Measurements from ENCODE around the gene MYMX. TPM values are rescaled to one million over a fixed set of nuclear protein-coding genes. Genes with fewer than 3 reads are reported as not detected.
A peak's percentile ranks its signal among the peaks of the same experiment; 100 is the strongest.

The MYMX gene
- total RNA-seq, 1 donor from 2014 or later: not detected

GRCh38 chr6:44255871-44256774, 39.4 kb downstream of the MYMX start:
- no peaks in the 10 kb centered on the region for H3K9me3 Mint-ChIP-seq (ENCODE audit: low read depth)
- H3K4me1 Mint-ChIP-seq (ENCODE audit: low read depth): peaks cover 56% of the 10 kb centered on the region
- H3K4me3 Mint-ChIP-seq (ENCODE audit: unreplicated experiment): peak overlapping the region; percentile 87
- H3K27me3 Mint-ChIP-seq (ENCODE audit: low read depth): no peaks in the 10 kb centered on the region
- TF ChIP-seq CTCF (IDR thresholded peaks at IDR 0.05): no peak
- H3K27ac Mint-ChIP-seq (ENCODE audit: unreplicated experiment): peak overlapping the region; percentile 91
- peak; percentile 50 for DNase-seq (ENCODE audit: low spot score)
- peaks cover 33% of the 10 kb centered on the region for H3K36me3 Mint-ChIP-seq (ENCODE audit: low read depth)

DNA sequence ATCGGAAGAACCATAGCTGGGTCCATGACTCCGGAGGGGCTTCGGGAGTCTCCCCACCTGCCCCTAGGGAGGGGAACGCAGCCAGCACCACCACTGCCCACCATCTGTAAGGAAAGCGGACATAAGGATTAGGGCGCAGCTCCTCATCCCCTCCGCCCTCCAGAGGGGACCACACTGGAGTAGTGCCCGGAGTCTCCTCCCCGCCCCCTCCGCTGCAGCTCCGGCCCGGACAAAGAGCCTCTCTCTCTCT, 40.0 kb downstream of the MYMX start:
- no peak for TF ChIP-seq CTCF (IDR thresholded peaks at IDR 0.05)
- Mint-ChIP-seq H3K9me3 (ENCODE audit: low read depth) (no peaks in the 10 kb centered on the region), H3K4me3 (ENCODE audit: unreplicated experiment) (peak overlapping the region; percentile 87), H3K27me3 (ENCODE audit: low read depth) (no peaks in the 10 kb centered on the region), H3K4me1 (ENCODE audit: low read depth) (peaks cover 50% of the 10 kb centered on the region), H3K36me3 (ENCODE audit: low read depth) (peaks cover 29% of the 10 kb centered on the region), H3K27ac (ENCODE audit: unreplicated experiment) (peak overlapping the region; percentile 91)
- no peak for DNase-seq (ENCODE audit: low spot score)

DNA sequence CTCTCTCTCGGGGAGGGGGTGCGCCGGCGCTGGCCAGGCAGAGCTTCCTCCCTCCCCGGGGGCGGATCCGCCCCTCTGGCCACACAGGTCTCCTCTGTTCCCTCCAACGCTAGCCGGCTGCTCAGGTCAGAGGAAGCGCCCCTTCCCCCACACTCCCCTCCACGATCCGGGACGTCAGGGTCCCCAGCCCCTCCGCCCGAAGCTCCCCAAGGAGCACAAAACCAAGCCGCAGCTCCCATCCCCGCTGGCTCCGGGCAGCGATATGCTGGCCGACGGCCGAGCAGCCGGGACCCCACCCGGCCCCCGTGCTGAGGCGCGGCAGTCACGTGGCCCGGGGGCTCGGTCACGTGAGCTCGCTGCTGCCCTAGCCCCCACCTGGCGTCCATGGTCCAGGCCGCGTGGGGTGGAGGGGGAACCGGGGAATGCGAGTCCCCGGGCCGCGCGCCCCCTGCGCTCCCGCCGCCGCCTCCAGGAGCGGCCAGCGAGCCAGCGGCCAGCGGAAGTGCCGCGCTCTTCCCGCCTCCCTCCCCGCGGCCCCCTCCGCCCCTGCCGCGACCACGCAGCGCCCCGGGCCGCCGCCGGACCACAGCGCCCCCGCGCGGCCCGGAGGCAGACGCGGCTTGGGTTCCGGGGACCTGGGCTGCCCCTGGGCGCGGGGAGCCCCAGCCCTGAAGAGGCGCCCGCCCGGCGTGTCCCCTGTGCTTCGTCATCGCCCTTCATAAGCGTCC, 40.5 kb downstream of the MYMX start, which contains the start of gene SLC35B2:
SLC35B2 (minus strand) TSS at position 504 of the 728 bp plus-strand sequence; CDS start at position 386, 118 bp downstream.
- Mint-ChIP-seq H3K36me3 (ENCODE audit: low read depth) (peaks cover 24% of the 10 kb centered on the region), H3K4me1 (ENCODE audit: low read depth) (peaks cover 45% of the 10 kb centered on the region), H3K4me3 (ENCODE audit: unreplicated experiment) (peak within 1 kb of the TSS; percentile 87), H3K27me3 (ENCODE audit: low read depth) (no peaks in the 10 kb centered on the region), H3K27ac (ENCODE audit: unreplicated experiment) (peak within 1 kb of the TSS; percentile 91), H3K9me3 (ENCODE audit: low read depth) (no peaks in the 10 kb centered on the region)
- DNase-seq (ENCODE audit: low spot score): peak; percentile 94
- TF ChIP-seq CTCF (IDR thresholded peaks at IDR 0.05): peak; percentile 86

DNA sequence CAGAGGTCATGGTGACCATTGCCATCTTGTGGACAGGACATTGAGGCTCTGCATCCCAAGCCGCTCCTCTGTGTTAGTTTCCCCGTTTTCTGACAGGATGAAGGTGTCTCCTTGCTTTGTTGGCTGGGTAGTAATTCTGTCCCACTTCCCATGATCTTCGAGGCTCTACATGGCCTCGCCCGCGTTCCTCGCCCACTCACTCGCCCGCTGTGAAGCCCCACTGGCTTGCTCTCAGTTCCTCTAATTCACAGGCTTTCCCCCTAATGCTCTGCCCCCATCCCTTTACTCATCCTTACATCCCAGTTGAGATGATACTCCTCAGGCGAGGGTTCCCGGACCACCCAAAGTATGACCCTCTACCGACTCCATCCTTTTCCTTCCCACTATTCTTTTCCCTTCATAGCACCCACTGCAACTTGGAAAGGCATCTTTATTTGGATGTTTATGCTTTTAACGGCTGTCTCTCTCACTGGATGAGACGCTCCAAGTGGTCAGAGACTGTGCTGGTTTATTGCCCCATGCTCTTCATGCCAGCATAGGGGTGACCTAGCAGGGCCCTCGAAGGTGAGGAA, 41.1 kb downstream of the MYMX start:
- Mint-ChIP-seq H3K4me3 (ENCODE audit: unreplicated experiment) (peak overlapping the region; percentile 66), H3K4me1 (ENCODE audit: low read depth) (peaks cover 46% of the 10 kb centered on the region), H3K36me3 (ENCODE audit: low read depth) (peaks cover 21% of the 10 kb centered on the region), H3K9me3 (ENCODE audit: low read depth) (no peaks in the 10 kb centered on the region), H3K27ac (ENCODE audit: unreplicated experiment) (peak overlapping the region; percentile 89), H3K27me3 (ENCODE audit: low read depth) (no peaks in the 10 kb centered on the region)
- peak; percentile 26 for TF ChIP-seq CTCF (IDR thresholded peaks at IDR 0.05)
- DNase-seq (ENCODE audit: low spot score): no peak

DNA sequence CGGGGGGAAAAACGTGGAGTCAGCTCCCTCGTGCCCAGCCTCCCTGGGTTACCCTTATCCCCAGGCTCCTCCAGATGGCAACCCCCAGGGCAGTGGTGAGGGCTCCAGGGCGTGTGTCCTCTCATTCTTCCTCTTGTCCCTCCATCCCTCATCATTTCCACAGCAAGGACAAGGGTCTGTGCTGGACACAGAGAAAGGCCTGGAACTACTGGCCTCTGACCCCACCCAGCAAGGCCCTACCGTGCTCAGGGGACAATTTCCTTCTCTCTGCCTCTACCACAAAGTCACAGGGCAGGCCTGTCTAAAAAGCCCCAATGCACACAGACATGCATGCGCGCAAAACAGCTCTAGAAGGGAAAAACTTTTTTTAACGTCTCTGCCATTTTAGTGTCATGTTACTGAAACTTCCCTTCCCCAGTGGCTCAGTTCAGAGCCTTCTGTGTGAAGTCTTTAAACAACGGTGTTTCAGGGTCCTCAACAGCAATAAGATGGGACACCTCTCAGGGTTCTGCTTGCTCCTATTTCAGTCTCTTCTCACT, 41.7 kb downstream of the MYMX start:
- no peak for TF ChIP-seq CTCF (IDR thresholded peaks at IDR 0.05)
- Mint-ChIP-seq H3K4me1 (ENCODE audit: low read depth) (peaks cover 46% of the 10 kb centered on the region), H3K9me3 (ENCODE audit: low read depth) (no peaks in the 10 kb centered on the region), H3K27ac (ENCODE audit: unreplicated experiment) (peak overlapping the region; percentile 89), H3K27me3 (ENCODE audit: low read depth) (no peaks in the 10 kb centered on the region), H3K36me3 (ENCODE audit: low read depth) (peaks cover 17% of the 10 kb centered on the region), H3K4me3 (ENCODE audit: unreplicated experiment) (peak overlapping the region; percentile 25)
- DNase-seq (ENCODE audit: low spot score): peak; percentile 68
